ENCODE measurements around the gene KIF9. TPM values are rescaled to one million over a fixed set of nuclear protein-coding genes. Genes with fewer than 3 reads are reported as not detected.
"Not testable (repeated sequence)": the region's sequence is repeated elsewhere in the genome, so short reads cannot be mapped to it uniquely, and the experiment has no call there.

KIF9 gene
- total RNA-seq, 1 donor from 2014 or later, result 0.98 TPM

DNA sequence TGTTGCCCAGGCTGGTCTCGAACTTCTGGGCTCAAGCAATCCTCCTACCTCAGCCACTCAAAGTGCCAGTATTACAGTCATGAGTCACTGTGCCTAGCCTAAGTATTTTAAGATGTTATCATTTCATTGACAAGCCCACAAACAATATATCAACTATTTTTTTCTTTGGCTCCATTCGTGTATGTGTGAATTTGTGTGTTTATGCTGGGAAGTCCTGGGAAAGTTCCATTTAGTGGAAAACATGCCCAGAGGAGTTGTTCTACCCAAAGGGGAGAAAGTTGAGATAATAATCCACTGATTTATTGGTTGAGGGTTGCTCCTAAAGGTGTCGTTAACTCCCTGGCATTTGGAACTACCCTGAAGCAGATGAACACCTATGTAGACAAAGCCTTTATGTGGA lies 58.8 kb downstream of the KIF9 start:
- intact Hi-C loops (cut with DNase I), result no loop called here
- no peak for DNase-seq (ENCODE audit: extremely low spot score in 2 of 2)
- Histone ChIP-seq H3K4me3 (no peak overlapping the region), H3K27me3 (no peaks in the 10 kb centered on the region), H3K4me1 (no peaks in the 10 kb centered on the region), H3K36me3 (no peaks in the 10 kb centered on the region), H3K27ac (no peak overlapping the region), H3K9me3 (no peaks in the 10 kb centered on the region)
- TF ChIP-seq, protein P1, sequence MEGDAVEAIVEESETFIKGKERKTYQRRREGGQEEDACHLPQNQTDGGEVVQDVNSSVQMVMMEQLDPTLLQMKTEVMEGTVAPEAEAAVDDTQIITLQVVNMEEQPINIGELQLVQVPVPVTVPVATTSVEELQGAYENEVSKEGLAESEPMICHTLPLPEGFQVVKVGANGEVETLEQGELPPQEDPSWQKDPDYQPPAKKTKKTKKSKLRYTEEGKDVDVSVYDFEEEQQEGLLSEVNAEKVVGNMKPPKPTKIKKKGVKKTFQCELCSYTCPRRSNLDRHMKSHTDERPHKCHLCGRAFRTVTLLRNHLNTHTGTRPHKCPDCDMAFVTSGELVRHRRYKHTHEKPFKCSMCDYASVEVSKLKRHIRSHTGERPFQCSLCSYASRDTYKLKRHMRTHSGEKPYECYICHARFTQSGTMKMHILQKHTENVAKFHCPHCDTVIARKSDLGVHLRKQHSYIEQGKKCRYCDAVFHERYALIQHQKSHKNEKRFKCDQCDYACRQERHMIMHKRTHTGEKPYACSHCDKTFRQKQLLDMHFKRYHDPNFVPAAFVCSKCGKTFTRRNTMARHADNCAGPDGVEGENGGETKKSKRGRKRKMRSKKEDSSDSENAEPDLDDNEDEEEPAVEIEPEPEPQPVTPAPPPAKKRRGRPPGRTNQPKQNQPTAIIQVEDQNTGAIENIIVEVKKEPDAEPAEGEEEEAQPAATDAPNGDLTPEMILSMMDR (IDR thresholded peaks at IDR 0.05), result no peak
- TF ChIP-seq POLR2AphosphoS5 (IDR thresholded peaks at IDR 0.05; ENCODE audit: insufficient read depth in 1 of 2, low read depth in 1 of 2), result no peak
- TF ChIP-seq POLR2A (IDR thresholded peaks at IDR 0.05), result no peak

DNA sequence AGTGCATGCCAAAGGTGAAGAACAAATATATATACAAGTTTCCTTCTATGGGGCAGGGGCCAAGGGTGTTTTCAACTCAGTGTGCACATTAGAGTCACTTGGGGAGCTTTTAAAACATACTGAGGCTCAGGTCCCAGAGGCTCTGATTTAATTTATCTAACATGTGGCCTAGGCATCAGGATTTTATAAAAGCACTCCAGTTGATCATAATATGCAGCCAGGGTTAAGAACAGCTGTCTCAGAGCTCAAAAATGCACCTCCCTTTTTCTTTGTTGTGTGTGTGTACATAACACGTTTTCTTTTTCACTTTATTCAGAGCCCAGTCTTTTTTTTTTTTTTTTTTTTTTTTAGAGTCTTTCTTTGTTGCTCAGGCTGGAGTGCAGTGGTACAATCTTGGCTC lies 60.8 kb downstream of the KIF9 start:
- intact Hi-C loops (cut with DNase I), result no loop called here
- no peak overlapping the region for H3K27ac ChIP-seq
- no peaks in the 10 kb centered on the region for H3K9me3 ChIP-seq
- H3K4me1 ChIP-seq, result no peaks in the 10 kb centered on the region
- H3K36me3 ChIP-seq, result no peaks in the 10 kb centered on the region
- no peaks in the 10 kb centered on the region for H3K27me3 ChIP-seq
- no peak for DNase-seq (ENCODE audit: extremely low spot score in 2 of 2)
- TF ChIP-seq POLR2AphosphoS5 (IDR thresholded peaks at IDR 0.05; ENCODE audit: insufficient read depth in 1 of 2, low read depth in 1 of 2), result no peak
- TF ChIP-seq, protein P1 (IDR thresholded peaks at IDR 0.05), result no peak
- TF ChIP-seq POLR2A (IDR thresholded peaks at IDR 0.05), result no peak
- no peak overlapping the region for H3K4me3 ChIP-seq

DNA sequence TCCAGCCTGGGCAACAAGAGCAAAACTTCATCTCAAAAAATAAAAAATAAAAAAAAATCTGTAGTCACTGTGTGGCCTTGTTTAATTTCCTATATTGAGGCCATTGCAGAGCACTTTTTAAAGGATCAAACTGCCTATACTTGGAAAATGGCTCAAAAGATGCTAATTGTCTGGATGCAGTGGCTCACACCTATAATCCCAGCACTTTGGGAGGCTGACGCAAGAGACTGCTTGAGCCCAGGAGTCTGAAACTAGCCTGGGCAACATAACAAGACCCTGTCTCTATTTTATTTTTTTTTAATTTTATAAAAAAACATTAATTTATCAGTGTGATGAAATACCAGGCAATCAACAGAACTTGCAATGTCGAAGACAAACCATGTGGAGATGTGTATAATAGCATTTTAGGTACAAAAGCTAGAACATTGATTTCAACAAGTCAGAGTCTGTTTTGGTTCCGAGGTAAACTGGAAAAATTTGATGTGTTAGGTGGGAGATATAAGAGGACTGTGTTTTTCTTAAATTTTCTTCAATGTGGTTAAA lies 71.7 kb downstream of the KIF9 start:
- no peaks in the 10 kb centered on the region for H3K4me1 ChIP-seq
- H3K9me3 ChIP-seq, result no peaks in the 10 kb centered on the region
- no peaks in the 10 kb centered on the region for H3K36me3 ChIP-seq
- no peak overlapping the region for H3K4me3 ChIP-seq
- intact Hi-C loops (cut with DNase I), result no loop called here
- no peak overlapping the region for H3K27ac ChIP-seq
- no peaks in the 10 kb centered on the region for H3K27me3 ChIP-seq
- no peak for DNase-seq (ENCODE audit: extremely low spot score in 2 of 2)
- TF ChIP-seq POLR2A (IDR thresholded peaks at IDR 0.05) (no peak), POLR2AphosphoS5 (IDR thresholded peaks at IDR 0.05; ENCODE audit: insufficient read depth in 1 of 2, low read depth in 1 of 2) (no peak)
- TF ChIP-seq, protein P1 (IDR thresholded peaks at IDR 0.05), result no peak

DNA sequence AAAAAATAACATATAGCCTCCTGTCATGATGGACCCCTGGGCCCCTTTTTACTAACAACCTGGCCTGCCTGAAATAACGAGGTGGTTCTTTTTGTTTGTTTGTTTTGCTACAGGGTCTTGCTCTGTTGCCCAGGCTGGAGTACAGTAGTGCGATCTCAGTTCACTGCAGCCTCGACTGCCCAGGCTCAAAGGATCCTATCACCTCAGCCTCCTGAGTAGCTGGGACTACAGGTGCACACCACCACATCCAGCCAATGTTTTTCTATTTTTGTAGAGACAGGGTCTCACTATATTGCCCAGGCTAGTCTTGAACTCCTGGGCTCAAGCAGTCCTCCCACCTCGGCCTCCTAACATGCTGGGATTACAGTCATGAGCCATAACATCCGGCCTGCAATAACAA lies 76.6 kb downstream of the KIF9 start:
- H3K36me3 ChIP-seq; H3K27ac ChIP-seq; H3K4me1 ChIP-seq; H3K9me3 ChIP-seq; DNase-seq (ENCODE audit: extremely low spot score in 2 of 2); H3K27me3 ChIP-seq; intact Hi-C loops (cut with DNase I); H3K4me3 ChIP-seq: not testable (repeated sequence)

DNA sequence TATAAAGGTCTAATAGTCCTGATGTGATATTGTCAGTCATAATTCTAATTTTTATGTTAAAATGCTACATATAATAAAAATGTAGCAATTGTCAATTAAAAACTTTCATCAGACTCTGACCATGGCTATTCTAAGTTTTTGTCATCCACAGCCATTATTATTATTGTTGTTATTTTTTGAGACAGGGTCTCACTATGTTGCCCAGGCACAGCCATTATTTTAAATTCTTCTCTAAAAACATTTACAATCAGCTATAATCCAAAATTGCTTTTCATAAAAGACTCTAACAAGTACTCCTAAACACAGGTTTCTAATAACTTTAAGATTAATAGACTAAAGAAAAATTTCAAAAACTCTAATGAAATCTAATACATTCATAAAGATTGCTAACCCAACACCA lies 77.7 kb downstream of the KIF9 start:
- no peaks in the 10 kb centered on the region for H3K27me3 ChIP-seq
- no peak for DNase-seq (ENCODE audit: extremely low spot score in 2 of 2)
- no peak overlapping the region for H3K27ac ChIP-seq
- H3K4me3 ChIP-seq, result no peak overlapping the region
- intact Hi-C loops (cut with DNase I), result no loop called here
- TF ChIP-seq POLR2A (IDR thresholded peaks at IDR 0.05), result no peak
- no peak for TF ChIP-seq POLR2AphosphoS5 (IDR thresholded peaks at IDR 0.05; ENCODE audit: insufficient read depth in 1 of 2, low read depth in 1 of 2)
- TF ChIP-seq, protein P1 (IDR thresholded peaks at IDR 0.05), result no peak
- H3K4me1 ChIP-seq, result no peaks in the 10 kb centered on the region
- no peaks in the 10 kb centered on the region for H3K36me3 ChIP-seq
- H3K9me3 ChIP-seq, result no peaks in the 10 kb centered on the region

Measured in vagina (tissue), 2 donors.